GM23338 (cell line): Measurements from ENCODE around the gene UNC5B.

Experiments
- CREB1 ChIP-seq: fragments of 250-450 bp; sonication (Bioruptor Pico); IDR thresholded peaks from 2 replicates; pipeline ENCODE4 v1.5.0; 2020; ENCODE audit warnings: low read depth, mild to moderate bottlenecking, moderate library complexity
- EZH2 ChIP-seq: fragments of 200-600 bp; sonication (generic); IDR thresholded peaks from one replicate; pipeline ENCODE4 v1.8.0; 2017; ENCODE audit warnings: antibody characterized with exemption, mild to moderate bottlenecking, low read depth; ENCODE audit not compliant: unreplicated experiment
- EZH2phosphoT487 ChIP-seq: fragments of 200-600 bp; sonication (generic); IDR thresholded peaks from one replicate; pipeline ENCODE4 v1.8.1; 2018; ENCODE audit warnings: antibody characterized with exemption; ENCODE audit not compliant: unreplicated experiment
- POLR2AphosphoS5 ChIP-seq: IDR thresholded peaks from 2 replicates; pipeline ENCODE4 v1.6.1; 2016; ENCODE audit warnings: antibody characterized with exemption, low read depth
- REST ChIP-seq: IDR thresholded peaks from one replicate; pipeline ENCODE4 v1.6.1; 2018; ENCODE audit warnings: antibody characterized with exemption; ENCODE audit not compliant: unreplicated experiment
- TF ChIP-seq, protein P1 (sequence below), 2 experiments: fragments of 200-600 bp in 1 of 2; sonication (generic) in 1 of 2; conservative IDR thresholded peaks; 2 replicates each; pipeline versions ENCODE4 v1.5.1 to v1.6.1; 2016 to 2017; ENCODE audit warnings: antibody characterized with exemption in 2 of 2, low read depth in 2 of 2, mild to moderate bottlenecking in 2 of 2, moderate library complexity in 1 of 2

- no peak for TF ChIP-seq EZH2
- TF ChIP-seq EZH2phosphoT487: no peak
- TF ChIP-seq, protein P1, sequence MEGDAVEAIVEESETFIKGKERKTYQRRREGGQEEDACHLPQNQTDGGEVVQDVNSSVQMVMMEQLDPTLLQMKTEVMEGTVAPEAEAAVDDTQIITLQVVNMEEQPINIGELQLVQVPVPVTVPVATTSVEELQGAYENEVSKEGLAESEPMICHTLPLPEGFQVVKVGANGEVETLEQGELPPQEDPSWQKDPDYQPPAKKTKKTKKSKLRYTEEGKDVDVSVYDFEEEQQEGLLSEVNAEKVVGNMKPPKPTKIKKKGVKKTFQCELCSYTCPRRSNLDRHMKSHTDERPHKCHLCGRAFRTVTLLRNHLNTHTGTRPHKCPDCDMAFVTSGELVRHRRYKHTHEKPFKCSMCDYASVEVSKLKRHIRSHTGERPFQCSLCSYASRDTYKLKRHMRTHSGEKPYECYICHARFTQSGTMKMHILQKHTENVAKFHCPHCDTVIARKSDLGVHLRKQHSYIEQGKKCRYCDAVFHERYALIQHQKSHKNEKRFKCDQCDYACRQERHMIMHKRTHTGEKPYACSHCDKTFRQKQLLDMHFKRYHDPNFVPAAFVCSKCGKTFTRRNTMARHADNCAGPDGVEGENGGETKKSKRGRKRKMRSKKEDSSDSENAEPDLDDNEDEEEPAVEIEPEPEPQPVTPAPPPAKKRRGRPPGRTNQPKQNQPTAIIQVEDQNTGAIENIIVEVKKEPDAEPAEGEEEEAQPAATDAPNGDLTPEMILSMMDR (conservative IDR thresholded peaks at IDR 0.05; ENCODE audit: low read depth in 2 of 2): no peak
- no peak for TF ChIP-seq REST
- TF ChIP-seq POLR2AphosphoS5: no peak
- TF ChIP-seq CREB1 (CRISPR knock-in tag): no peak
These were observed 39.9 kb downstream of the UNC5B start for GRCh38 chr10:71252220-71252619.
